HCT116 (cell line): ENCODE results near the gene CDH13. TPM values are rescaled to one million over a fixed set of nuclear protein-coding genes. Genes with fewer than 3 reads are reported as not detected.

Experiments used
- ATAC-seq: fragments of 200-7000 bp; cut with Tn5 transposase; 2 replicates; pipeline ENCODE4 v1.9.1; 2020; ENCODE audit warnings: mild to moderate bottlenecking, moderate library complexity
- BruUV-seq: library from RNA; stranded (reverse); fragments of 400-500 nt; replicated peaks from 2 replicates; lab custom pipeline; 2021; lab: Mats Ljungman, UMichigan
- CTCF ChIA-PET: fragments of 300-600 bp; sonication (Branson Sonifier 250); formaldehyde crosslinking; loops from one replicate; lab custom pipeline; 2021; ENCODE audit warnings: antibody characterized with exemption; lab: Charles Lee
- POLR2A ChIA-PET: fragments of 300-600, 350-600 bp; sonication (Branson Sonifier 250); formaldehyde crosslinking; loops from one replicate; lab custom pipeline; 2021; ENCODE audit warnings: antibody characterized with exemption; lab: Charles Lee
- RAD21 ChIA-PET, 2 experiments: fragments of 300-600 bp; sonication (Branson Sonifier 250); formaldehyde crosslinking; loops; one replicate each; lab custom pipeline; 2023; ENCODE audit warnings: low total read pairs in 2 of 2; ENCODE audit not compliant: uncharacterized antibody in 2 of 2, unreplicated experiment in 2 of 2, low non-redundant PET in 1 of 2; lab: Charles Lee
- DNase-seq: peaks from one replicate; pipeline ENCODE4 v3.0.0-alpha.2; 2010; ENCODE audit warnings: low read depth, low spot score
- H2AFZ ChIP-seq: fragments of 200-600 bp; shearing (Covaris generic), sonication (generic); 2 replicates; pipeline ENCODE4 v1.6.1; 2017; ENCODE audit warnings: low read depth, mixed run types, mixed read lengths, antibody characterized with exemption, low read length; ENCODE audit not compliant: poor library complexity, severe bottlenecking
- H3K27ac ChIP-seq: 2 replicates; pipeline ENCODE4 v1.5.1; 2012; ENCODE audit warnings: low read depth, low read length
- H3K27me3 ChIP-seq: fragments of 200-600 bp; sonication (generic); 2 replicates; pipeline ENCODE4 v1.6.1; 2016; ENCODE audit warnings: mixed run types, low read length, mixed read lengths; ENCODE audit not compliant: insufficient read depth
- H3K36me3 ChIP-seq, 2 experiments: fragments of 200-500 bp in 1 of 2; fragments of 200-600 bp in 1 of 2; sonication (Bioruptor generic) in 1 of 2; sonication (generic) in 1 of 2; 2 replicates each; pipeline versions ENCODE4 v1.5.1 to v1.6.1; 2014 to 2016; ENCODE audit warnings: low read length in 2 of 2, inconsistent platforms in 1 of 2, mixed read lengths in 1 of 2, mixed run types in 1 of 2; ENCODE audit not compliant: insufficient read depth in 2 of 2, control insufficient read depth in 1 of 2
- H3K4me1 ChIP-seq, 2 experiments: fragments of 200-600 bp in 1 of 2; sonication (generic) in 1 of 2; 2 replicates each; pipeline versions ENCODE4 v1.5.1 to v1.6.1; 2012 to 2017; ENCODE audit warnings: low read length in 2 of 2, inconsistent platforms in 1 of 2, mild to moderate bottlenecking in 1 of 2, mixed read lengths in 1 of 2, mixed run types in 1 of 2, moderate library complexity in 1 of 2; ENCODE audit not compliant: insufficient read depth in 2 of 2, control insufficient read depth in 1 of 2
- H3K4me2 ChIP-seq: fragments of 200-600 bp; sonication (generic); 2 replicates; pipeline ENCODE4 v1.6.1; 2017; ENCODE audit warnings: mixed run types, low read length, mixed read lengths
- H3K4me3 ChIP-seq, 2 experiments: fragments of 200-600 bp in 1 of 2; sonication (generic) in 1 of 2; replicated peaks in 1 of 2; 2 replicates each; pipeline ENCODE4 v1.5.1; 2011 to 2016; ENCODE audit warnings: low read length in 2 of 2, control low read depth in 1 of 2, low read depth in 1 of 2, mild to moderate bottlenecking in 1 of 2, mixed read lengths in 1 of 2, mixed run types in 1 of 2
- H3K79me2 ChIP-seq: fragments of 200-600 bp; sonication (generic); 2 replicates; pipeline ENCODE4 v1.6.1; 2017; ENCODE audit warnings: mild to moderate bottlenecking, mixed run types, low read length, moderate library complexity, mixed read lengths; ENCODE audit not compliant: insufficient read depth
- H3K9ac ChIP-seq: fragments of 200-600 bp; sonication (generic); 2 replicates; pipeline ENCODE4 v1.6.1; 2016; ENCODE audit warnings: low read length, mixed read lengths
- H3K9me2 ChIP-seq: fragments of 200-600 bp; sonication (generic), shearing (Covaris generic); 2 replicates; pipeline ENCODE4 v1.6.1; 2017; ENCODE audit warnings: mixed run types, mild to moderate bottlenecking, moderate library complexity; ENCODE audit not compliant: insufficient read depth
- H3K9me3 ChIP-seq, 2 experiments: fragments of 200-500 bp in 1 of 2; fragments of 200-600 bp in 1 of 2; sonication (Bioruptor generic) in 1 of 2; sonication (generic) in 1 of 2; 2 replicates each; pipeline ENCODE4 v1.6.1; 2014 to 2017; ENCODE audit warnings: low read length in 2 of 2, mixed read lengths in 2 of 2, inconsistent platforms in 1 of 2, low read depth in 1 of 2, mild to moderate bottlenecking in 1 of 2, mixed run types in 1 of 2, moderate library complexity in 1 of 2; ENCODE audit not compliant: control insufficient read depth in 1 of 2, insufficient read depth in 1 of 2
- H4K20me1 ChIP-seq: fragments of 200-600 bp; sonication (generic), shearing (Covaris generic); 2 replicates; pipeline ENCODE4 v1.6.1; 2017; ENCODE audit warnings: mixed run types, mild to moderate bottlenecking, moderate library complexity; ENCODE audit not compliant: insufficient read depth
- ATF3 ChIP-seq: IDR thresholded peaks from 2 replicates; pipeline ENCODE4 v1.6.1; 2012
- CBX3 ChIP-seq: IDR thresholded peaks from 2 replicates; pipeline ENCODE4 v1.6.1; 2012; ENCODE audit warnings: low read depth
- CTCF ChIP-seq, 3 experiments: fragments of 200-600 bp in 1 of 3; sonication (generic) in 1 of 3; IDR thresholded peaks in 2 of 3; conservative IDR thresholded peaks in 1 of 3; 2 replicates each; pipeline ENCODE4 v1.5.1; 2012 to 2017; ENCODE audit warnings: low read depth in 2 of 3, low read length in 2 of 3, antibody characterized with exemption in 1 of 3, borderline replicate concordance in 1 of 3, control low read depth in 1 of 3, mild to moderate bottlenecking in 1 of 3, mixed read lengths in 1 of 3, mixed run types in 1 of 3, moderate library complexity in 1 of 3; ENCODE audit not compliant: insufficient read depth in 1 of 3
- EGR1 ChIP-seq: IDR thresholded peaks from 2 replicates; pipeline ENCODE4 v1.6.1; 2012; ENCODE audit warnings: low read depth
- ELF1 ChIP-seq: IDR thresholded peaks from 2 replicates; pipeline ENCODE4 v1.6.1; 2012; ENCODE audit warnings: low read depth, borderline replicate concordance
- EZH2 ChIP-seq: fragments of 200-600 bp; sonication (generic); IDR thresholded peaks from 2 replicates; pipeline ENCODE4 v1.6.1; 2017; ENCODE audit warnings: antibody characterized with exemption, mixed run types
- EZH2phosphoT487 ChIP-seq: fragments of 200-600 bp; IDR thresholded peaks from 2 replicates; pipeline ENCODE4 v1.6.1; 2018; ENCODE audit warnings: antibody characterized with exemption, borderline replicate concordance
- FOSL1 ChIP-seq: IDR thresholded peaks from 2 replicates; pipeline ENCODE4 v1.6.1; 2012; ENCODE audit warnings: low read depth
- JUND ChIP-seq: IDR thresholded peaks from 2 replicates; pipeline ENCODE4 v1.6.1; 2012
- MAX ChIP-seq: IDR thresholded peaks from 2 replicates; pipeline ENCODE4 v1.6.1; 2012
- POLR2AphosphoS5 ChIP-seq: IDR thresholded peaks from 2 replicates; pipeline ENCODE4 v1.6.1; 2011; ENCODE audit warnings: mild to moderate bottlenecking, low read depth, low read length, moderate library complexity
- REST ChIP-seq: IDR thresholded peaks from 2 replicates; pipeline ENCODE4 v1.6.1; 2012; ENCODE audit warnings: low read depth
- SIN3A ChIP-seq: IDR thresholded peaks from 2 replicates; pipeline ENCODE4 v1.6.1; 2012; ENCODE audit warnings: low read depth
- SP1 ChIP-seq: IDR thresholded peaks from 2 replicates; pipeline ENCODE4 v1.6.1; 2012; ENCODE audit warnings: low read depth
- SRF ChIP-seq: IDR thresholded peaks from 2 replicates; pipeline ENCODE4 v1.6.1; 2012; ENCODE audit warnings: low read depth
- TCF7L2 ChIP-seq: IDR thresholded peaks from 2 replicates; pipeline ENCODE4 v1.7.0; 2011; ENCODE audit warnings: borderline replicate concordance, inconsistent platforms; ENCODE audit not compliant: insufficient read depth, insufficient read length; ENCODE audit errors: extremely low read depth
- YY1 ChIP-seq: IDR thresholded peaks from 2 replicates; pipeline ENCODE4 v1.6.1; 2011; ENCODE audit warnings: low read length, low read depth, moderate library complexity, mild to moderate bottlenecking; ENCODE audit not compliant: insufficient replicate concordance; ENCODE audit errors: extremely low read depth
- ZBTB33 ChIP-seq: IDR thresholded peaks from 2 replicates; pipeline ENCODE4 v1.6.1; 2011; ENCODE audit warnings: mild to moderate bottlenecking, low read length, moderate library complexity; ENCODE audit not compliant: insufficient replicate concordance; ENCODE audit errors: extremely low read depth
- ZNF274 ChIP-seq: fragments of 200-500 bp; sonication (Bioruptor generic); IDR thresholded peaks from 2 replicates; pipeline ENCODE4 v1.6.1; 2014; ENCODE audit warnings: mild to moderate bottlenecking, low read depth, low read length, inconsistent platforms
- intact Hi-C: fragments of 100-400 bp; cut with micrococcal nuclease; formaldehyde crosslinking; loops from 2 replicates; pipeline ENCODE4 v1.10.0; 2022
- total RNA-seq: library from RNA; stranded (reverse); gene quantifications from one replicate; pipeline ENCODE4 v1.2.1, GENCODE V29; 2021; ENCODE audit not compliant: unreplicated experiment

CDH13 gene
- total RNA-seq, 1 experiment from 2014 or later = not detected

- no peaks in the 10 kb centered on the region for H3K36me3 ChIP-seq
- H3K4me3 ChIP-seq = no peak overlapping the region
- H3K9me3 ChIP-seq = no peaks in the 10 kb centered on the region
- no peaks in the 10 kb centered on the region for H3K9me2 ChIP-seq
- BruUV-seq = no TSS peak
- intact Hi-C loops = no loop called here
- CTCF ChIA-PET = no interaction called here
- RAD21 ChIA-PET = no interaction called here
- H4K20me1 ChIP-seq = no peaks in the 10 kb centered on the region
- no peak overlapping the region for H3K4me2 ChIP-seq
- H3K27me3 ChIP-seq = peaks cover 25% of the 10 kb centered on the region
- no peaks in the 10 kb centered on the region for H3K4me1 ChIP-seq
- H3K9ac ChIP-seq = no peak overlapping the region
- no peak for ATAC-seq
- no peaks in the 10 kb centered on the region for H3K79me2 ChIP-seq
- POLR2A ChIA-PET = no interaction called here
- no peak overlapping the region for H2AFZ ChIP-seq
- TF ChIP-seq SP1 (no peak), SRF (no peak), EZH2phosphoT487 (no peak), MAX (no peak), CTCF (IDR thresholded peaks at IDR 0.05 in 2 of 3, conservative IDR thresholded peaks at IDR 0.05 in 1 of 3; ENCODE audit: borderline replicate concordance in 1 of 3, insufficient read depth in 1 of 3, low read depth in 2 of 3, low read length in 2 of 3) (no peak), TCF7L2 (no peak), ELF1 (no peak), SIN3A (no peak), POLR2AphosphoS5 (no peak), FOSL1 (no peak), REST (no peak), JUND (no peak), ATF3 (no peak), ZNF274 (no peak), EGR1 (no peak), ZBTB33 (no peak), CBX3 (no peak), YY1 (no peak), EZH2 (no peak)
- TF ChIP-seq, all 23 proteins: peak for 0
- H3K27ac ChIP-seq = no peak overlapping the region
- DNase-seq = no peak
Measured at GRCh38 chr16:83568345-83568744, 941.6 kb downstream of the CDH13 start.
